NCI-H128 (cell line): ENCODE measurements around the gene RHOV.
A peak's percentile ranks its signal among the peaks of the same experiment; 100 is the strongest.

Source experiments
- DNase-seq: peaks from one replicate; lab custom pipeline; 2025; ENCODE audit not compliant: unreplicated experiment; lab: John Stamatoyannopoulos, UW

RHOV gene

DNA sequence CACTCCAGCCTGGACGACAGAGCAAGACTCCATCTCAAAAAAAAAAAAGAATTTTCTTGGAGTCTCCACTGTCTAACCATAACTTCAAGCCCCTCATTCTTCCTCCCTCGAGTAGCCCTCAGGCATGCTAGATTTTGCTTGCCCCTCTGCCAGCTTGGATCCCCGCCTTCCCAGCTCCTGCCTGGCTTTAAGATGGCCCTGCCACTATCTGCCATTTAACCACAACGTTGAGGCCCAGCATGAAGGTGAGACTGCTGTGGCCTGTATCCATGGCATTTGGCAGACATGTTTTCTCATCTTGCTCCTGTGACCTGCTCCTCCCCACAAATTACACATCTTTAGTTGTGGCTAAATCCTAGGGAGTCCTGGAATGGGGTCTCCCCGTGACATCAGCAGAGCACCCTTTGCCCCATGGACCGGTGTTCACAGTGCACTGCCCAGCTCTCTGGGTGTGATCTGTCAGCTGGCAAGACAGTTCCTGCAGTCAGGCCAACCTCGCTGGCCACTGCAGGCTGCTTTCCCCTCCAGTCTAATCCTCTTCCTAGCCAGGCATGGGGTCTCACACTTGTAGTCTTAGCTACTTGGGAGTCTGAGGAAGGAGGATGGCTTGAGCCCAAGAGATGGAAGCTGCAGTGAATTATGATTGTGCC lies 30.6 kb upstream of the RHOV start:
- no peak for DNase-seq

DNA sequence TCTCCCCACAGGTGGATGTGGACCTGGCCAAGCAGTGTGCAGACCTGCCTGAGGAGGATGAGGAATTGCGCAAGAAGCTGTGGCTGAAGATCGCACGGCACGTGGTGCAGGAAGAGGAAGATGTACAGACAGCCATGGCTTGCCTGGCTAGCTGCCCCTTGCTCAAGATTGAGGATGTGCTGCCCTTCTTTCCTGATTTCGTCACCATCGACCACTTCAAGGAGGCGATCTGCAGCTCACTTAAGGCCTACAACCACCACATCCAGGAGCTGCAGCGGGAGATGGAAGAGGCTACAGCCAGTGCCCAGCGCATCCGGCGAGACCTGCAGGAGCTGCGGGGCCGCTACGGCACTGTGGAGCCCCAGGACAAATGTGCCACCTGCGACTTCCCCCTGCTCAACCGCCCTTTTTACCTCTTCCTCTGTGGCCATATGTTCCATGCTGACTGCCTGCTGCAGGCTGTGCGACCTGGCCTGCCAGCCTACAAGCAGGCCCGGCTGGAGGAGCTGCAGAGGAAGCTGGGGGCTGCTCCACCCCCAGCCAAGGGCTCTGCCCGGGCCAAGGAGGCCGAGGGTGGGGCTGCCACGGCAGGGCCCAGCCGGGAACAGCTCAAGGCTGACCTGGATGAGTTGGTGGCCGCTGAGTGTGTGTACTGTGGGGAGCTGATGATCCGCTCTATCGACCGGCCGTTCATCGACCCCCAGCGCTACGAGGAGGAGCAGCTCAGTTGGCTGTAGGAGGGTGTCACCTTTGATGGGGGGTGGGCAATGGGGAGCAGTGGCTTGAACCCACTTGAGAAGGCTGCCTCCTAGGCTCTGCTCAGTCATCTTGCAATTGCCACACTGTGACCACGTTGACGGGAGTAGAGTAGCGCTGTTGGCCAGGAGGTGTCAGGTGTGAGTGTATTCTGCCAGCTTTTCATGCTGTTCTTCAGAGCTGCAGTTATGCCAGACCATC lies 28.8 kb upstream of the RHOV start:
- no peak for DNase-seq

DNA sequence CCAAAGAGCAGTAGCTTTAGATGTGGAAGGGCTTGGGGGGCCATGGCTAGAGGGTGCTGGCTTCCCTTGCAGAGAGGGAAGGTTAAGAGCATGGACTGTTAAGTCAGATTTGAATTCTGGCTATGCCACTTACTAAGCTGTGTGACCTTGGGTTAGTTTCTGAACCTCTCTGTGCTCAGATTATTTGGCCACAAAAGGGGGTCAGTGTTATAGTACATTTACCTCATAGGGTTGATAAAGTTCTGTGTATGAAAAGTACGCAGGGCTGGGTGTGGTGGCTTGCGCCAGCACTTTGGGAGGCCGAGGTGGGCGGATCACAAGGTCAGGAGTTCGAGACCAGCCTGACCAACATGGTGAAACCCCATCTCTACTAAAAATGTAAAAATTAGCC lies 27.0 kb upstream of the RHOV start:
- no peak for DNase-seq

DNA sequence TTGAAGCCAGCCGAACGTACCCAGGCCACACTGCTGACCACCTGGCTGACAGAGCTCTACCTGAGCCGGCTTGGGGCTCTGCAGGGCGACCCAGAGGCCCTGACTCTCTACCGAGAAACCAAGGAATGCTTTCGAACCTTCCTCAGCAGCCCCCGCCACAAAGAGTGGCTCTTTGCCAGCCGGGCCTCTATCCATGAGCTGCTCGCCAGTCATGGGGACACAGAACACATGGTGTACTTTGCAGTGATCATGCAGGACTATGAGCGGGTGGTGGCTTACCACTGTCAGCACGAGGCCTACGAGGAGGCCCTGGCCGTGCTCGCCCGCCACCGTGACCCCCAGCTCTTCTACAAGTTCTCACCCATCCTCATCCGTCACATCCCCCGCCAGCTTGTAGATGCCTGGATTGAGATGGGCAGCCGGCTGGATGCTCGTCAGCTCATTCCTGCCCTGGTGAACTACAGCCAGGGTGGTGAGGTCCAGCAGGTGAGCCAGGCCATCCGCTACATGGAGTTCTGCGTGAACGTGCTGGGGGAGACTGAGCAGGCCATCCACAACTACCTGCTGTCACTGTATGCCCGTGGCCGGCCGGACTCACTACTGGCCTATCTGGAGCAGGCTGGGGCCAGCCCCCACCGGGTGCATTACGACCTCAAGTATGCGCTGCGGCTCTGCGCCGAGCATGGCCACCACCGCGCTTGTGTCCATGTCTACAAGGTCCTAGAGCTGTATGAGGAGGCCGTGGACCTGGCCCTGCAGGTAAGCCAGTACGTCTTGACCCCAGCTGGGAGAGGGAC lies 26.4 kb upstream of the RHOV start:
- no peak for DNase-seq

DNA sequence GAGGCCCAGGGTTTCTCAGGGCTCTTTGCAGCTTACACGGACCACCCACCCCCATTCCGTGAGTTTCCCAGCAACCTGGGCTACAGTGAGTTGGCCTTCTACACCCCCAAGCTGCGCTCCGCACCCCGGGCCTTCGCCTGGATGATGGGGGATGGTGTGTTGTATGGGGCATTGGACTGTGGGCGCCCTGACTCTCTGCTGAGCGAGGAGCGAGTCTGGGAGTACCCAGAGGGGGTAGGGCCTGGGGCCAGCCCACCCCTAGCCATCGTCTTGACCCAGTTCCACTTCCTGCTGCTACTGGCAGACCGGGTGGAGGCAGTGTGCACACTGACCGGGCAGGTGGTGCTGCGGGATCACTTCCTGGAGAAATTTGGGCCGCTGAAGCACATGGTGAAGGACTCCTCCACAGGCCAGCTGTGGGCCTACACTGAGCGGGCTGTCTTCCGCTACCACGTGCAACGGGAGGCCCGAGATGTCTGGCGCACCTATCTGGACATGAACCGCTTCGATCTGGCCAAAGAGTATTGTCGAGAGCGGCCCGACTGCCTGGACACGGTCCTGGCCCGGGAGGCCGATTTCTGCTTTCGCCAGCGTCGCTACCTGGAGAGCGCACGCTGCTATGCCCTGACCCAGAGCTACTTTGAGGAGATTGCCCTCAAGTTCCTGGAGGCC lies 25.6 kb upstream of the RHOV start:
- DNase-seq: no peak

DNA sequence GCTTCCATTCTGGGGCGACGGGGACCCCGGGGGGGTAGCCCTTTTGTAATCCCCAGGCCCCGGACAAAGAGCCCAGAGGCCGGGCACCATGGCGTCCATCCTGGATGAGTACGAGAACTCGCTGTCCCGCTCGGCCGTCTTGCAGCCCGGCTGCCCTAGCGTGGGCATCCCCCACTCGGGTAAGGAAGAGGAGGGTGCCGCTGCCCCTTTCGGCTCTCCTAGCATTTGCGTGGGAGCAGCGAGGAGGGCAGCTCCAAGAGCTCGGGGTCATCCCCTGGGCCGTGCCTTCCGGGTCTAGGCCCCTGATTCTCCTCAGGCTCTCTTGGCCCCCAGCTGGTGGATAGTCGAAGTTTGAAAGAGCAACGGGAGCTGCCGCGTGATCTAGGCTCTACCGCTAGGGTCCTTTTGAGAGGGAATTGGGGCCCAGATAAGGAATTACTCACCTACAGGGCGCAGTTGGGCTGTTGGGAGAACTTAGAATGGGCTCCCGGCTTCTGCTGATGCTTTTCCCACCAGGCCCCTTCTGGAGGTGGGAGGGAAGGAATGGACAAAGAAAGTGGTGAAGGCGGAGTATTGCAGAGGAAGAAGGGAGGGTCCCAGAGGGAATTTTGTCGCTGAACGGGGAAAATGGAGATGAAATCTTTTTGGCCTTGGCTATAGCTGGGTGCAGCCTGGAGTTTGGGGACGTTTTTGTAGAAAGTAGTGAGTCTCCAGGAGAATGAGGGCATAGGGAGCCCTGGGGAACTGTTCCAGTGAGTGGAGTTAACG lies 20.8 kb upstream of the RHOV start:
- DNase-seq: no peak

DNA sequence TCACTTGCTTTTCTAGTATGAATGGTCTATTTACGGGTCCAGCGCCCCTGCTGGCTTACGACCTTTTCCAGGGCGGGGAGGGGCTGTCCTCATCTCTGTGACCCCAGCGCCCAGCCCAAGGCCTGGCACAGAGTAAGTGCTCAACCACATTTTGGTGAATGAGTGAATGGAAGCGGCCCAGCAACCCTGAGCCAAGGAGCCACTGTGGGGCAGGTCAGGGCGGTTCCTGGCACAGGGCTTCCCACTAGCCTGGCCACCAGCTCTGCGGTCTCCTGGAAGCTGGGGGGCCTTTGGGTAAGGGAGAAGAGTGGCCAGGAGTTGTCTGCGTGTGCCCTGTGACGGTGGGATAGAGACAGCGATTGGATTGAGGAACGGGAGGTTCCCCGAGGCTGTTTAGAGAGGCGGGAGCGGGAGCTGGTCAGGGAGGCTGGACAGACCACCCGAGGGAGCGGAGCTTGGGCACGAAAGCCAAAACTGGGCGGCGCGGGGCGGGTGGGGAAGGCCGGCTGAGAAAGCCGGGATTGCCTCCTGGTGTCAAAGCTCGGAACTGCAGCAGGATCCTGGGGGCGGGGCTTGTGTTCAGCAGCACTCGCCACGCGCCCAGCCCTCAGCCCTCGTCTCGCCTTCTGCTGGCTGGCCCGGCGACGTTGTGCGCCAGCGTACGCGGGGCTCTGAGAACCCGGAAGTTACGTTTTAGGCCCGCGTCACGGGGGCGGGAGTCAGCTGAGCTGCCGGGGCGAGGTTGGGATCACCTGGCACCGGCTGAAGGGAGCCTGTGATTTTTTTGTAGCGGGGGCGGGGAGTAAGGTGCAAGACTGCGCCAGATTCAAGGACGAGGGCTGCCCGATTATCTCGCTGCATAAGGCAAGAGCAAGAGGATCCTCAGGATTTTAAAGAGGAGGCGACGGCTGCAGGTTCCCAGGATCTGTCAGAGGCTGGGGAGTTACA lies 20.0 kb upstream of the RHOV start, which contains the start of gene VPS18:
VPS18 (plus strand) TSS at position 718 of the 948 bp plus-strand sequence. CDS start 319 bp downstream, outside the sequence.
- peak; percentile 88 for DNase-seq

DNA sequence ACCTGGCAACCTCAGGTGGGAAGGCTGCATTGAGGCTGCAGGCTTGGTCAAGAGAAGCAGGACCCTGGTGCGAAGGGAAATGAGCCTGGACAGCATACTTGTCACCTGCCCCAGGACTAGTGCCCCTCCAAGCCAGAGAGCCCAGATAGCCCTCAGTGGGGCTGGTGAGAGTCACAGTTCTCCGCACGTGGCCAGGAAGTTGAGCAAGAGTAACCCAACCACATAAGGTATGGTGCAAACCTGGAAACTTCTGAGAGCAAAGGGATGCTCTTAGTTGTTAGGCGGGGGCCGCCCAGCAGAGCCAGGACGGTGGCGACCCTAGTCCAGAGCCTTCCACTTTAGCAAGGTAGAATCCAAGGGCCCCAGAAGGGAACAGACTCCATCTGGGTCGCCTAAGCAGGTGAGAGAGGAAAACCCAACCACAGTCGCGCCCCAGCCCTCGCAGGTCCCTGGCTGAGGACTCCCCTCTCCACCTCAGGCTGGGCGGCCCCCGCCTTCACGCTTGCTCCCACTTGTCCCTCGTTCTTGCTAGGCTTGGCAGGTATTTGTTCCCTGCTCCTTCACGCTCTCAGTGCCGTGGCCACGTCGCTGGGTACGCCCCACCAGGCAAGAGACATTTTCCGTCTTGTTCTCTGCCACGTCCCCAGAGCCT lies 19.1 kb upstream of the RHOV start:
- no peak for DNase-seq

DNA sequence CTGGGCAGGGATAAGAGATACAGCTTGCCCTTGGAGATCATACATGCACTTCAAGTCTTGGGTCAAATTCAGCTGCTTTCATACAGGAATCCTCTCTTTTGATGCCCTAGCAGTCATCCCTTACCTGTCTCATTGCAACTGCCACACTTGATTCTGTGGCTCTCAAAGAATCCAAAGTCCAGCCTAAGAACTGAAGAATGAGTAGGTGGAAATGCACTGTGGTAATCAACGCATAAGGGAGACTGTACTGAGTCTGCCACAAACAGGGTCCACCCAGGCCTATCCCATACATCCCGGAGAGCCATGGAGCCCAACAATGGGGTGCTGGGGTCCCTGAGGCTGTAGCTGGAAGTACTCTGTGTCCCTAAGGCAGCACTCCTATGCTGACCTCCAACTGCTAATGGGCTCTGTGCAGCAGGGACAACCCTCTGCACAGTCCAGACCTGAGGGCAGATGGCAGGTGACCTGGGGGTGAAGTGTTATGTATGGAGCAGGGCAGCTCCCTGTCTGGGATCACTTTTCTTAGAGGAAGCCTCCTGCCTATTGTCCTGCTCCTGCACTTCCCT lies 18.5 kb upstream of the RHOV start:
- no peak for DNase-seq

DNA sequence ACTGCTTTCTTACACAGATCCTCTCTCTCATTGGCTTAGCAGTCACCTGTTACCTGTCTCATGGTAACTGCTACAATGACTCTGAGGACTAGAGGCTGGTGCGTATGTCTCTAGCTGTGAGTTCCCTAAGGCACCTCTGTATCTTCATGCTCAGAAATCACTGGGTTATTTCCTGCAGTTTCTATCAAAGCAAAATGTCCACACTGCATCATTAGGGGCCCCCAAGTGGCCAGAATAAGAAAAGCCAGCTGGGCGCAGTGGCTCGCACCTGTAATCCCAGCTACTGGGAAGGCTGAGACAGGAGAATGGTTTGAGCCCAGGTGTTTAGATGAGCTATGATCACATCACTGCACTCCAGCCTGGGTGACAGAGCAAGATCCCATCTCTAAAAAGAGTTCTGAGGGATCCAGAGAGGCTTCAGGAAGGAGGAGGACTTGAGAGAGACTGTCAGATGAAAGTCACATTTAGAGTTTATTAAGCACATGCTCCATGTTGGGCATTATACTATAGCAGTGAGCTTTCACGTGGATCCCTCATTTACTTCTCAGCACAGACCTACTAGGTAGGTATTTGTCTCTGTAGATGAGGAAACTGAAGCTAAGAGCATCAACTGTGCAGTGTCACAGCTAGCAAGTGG lies 17.9 kb upstream of the RHOV start:
- no peak for DNase-seq

DNA sequence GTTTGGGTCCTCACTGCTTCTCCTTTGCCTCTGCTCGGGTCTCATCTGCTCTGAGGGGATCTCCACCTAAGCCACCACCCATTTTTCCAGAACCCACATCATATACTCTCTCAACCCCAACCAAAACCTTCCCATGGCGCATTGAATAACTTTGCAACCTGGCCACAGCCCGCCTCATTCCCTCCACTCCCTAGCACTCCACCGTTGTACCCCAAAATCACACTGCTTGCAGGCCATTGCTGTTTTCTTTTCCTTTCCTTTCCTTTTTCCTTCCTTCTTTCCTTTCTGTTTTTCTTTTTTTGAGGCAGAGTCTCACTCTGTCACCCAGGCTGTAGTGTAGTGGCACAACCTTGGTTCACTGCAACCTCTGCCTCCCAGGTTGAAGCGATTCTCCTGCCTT lies 17.1 kb upstream of the RHOV start:
- DNase-seq: no peak

DNA sequence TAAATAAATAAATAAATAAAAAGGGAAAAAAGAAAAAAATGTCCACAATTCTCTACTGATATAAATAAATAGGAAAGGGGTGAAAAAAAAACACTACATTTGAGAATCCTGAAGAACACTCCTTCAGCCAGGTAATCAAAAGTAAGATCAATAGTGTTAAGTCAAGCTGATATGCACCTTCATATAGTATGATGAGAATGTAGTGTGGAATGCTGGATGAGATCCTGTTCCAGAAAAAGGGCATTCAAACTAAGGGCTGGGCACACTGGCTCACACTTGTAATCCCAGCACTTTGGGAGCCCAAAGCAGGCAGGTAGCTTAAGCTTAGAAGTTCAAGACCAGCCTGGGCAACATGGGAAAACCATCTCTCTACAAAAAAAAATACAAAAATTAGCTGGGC lies 15.1 kb upstream of the RHOV start:
- no peak for DNase-seq

DNA sequence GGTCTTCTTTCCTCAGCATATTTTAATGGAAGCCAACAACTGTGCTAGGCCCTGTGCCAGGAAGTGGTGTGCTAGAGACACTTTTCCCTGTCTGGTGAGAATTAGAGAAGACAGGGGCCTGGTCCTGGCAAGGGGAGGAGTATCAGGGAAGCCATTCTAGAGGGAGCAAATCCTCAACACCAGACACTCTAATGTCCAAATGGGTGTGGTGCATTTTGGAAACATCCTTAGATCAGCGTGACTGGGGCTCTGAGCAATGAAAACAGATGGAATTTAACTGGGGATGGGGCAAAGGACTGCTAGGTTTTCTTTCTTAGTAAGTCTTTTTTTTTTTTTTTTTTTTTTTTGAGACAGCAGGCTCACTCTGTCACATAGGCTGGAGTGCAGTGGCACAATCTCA lies 12.6 kb upstream of the RHOV start:
- no peak for DNase-seq

DNA sequence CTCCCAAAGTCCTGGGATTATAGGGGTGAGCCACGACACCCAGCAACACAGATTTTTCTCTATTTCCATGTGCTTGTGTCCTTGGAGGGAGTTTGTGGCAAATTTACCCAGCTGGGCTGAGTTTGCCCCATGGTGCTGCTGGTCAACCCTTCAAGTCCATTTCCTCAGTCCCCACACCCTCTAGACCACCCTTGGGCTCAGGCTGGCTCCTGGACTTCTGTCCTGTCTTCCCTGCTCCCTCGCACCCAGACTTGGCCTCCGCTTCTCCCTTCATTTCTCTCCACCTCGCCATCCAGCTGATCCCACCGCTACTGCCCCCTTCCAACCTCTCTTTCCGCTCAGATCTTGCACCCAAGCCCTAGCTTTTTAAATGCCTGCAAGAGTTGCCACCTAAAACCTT lies 7.3 kb upstream of the RHOV start:
- no peak for DNase-seq

DNA sequence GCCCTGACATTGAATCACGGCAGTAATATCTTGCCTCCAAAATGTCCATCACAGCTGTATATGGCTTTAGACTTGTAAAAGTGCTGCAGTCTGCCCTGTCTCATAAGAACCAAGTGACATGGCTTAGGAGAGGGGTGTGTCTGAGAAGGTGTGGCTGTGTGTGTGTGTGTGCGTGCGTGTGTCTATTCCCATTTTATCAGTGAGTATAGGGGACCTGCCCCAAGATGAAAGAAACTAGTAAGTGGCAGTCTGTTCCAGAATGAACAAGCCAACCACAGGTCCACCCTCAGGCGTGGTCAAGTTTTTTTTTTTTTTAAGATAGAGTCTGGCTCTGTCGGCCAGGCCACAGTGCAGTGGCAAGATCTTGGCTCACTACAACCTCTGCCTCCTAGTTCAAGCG lies 5.6 kb upstream of the RHOV start:
- no peak for DNase-seq

DNA sequence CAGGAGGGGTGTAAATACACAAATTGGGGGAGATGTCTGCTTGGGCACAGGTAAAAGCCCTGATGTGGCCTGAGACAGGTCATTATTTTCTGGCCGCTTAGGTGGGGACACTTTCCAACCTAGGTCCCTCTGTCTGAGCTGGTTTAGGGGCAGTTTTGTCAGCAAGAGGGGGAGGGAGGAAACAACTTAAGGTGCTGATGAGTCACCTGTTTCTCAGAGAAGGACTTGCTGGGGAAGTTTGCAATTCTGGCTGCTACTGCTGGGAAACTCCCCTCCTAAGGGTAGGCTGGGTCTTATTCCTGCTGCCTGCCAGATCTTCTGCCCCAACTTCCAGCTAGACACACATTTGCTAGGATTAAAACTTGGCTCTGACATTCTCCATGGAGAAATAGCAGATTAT lies 4.8 kb upstream of the RHOV start:
- no peak for DNase-seq

DNA sequence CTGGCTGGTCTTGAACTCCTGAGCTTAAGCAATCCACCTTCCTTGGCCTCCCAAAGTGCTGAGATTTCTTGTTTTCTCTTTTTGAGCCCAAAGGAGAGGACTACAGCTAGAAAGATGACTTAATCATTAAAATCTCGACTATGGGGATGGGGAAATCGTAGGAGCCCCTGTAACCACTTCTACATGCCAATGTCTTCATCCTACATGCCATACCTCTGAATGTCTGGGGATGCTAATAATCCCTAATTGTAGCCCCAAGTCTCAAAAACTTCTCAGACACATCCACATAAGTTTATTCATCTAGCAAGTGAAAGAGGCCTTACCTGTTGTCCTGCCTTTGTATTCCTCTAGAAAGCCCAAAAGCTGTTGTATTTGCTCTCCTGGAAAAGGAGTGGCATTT lies 3.7 kb upstream of the RHOV start:
- DNase-seq: no peak
